H1 (cell line): ENCODE data around the gene GNG11. TPM values are rescaled to one million over a fixed set of nuclear protein-coding genes. Genes with fewer than 3 reads are reported as not detected.

ENCODE experiments used
- CTCF ChIA-PET: fragments of 300-600 bp; sonication (Branson Sonifier 250); formaldehyde crosslinking; loops from one replicate; lab custom pipeline; 2021; ENCODE audit not compliant: partially characterized antibody; lab: Charles Lee
- POLR2A ChIA-PET: fragments of 300-600 bp; sonication (Branson Sonifier 250); formaldehyde crosslinking; loops from one replicate; lab custom pipeline; 2021; ENCODE audit warnings: inconsistent platforms; ENCODE audit not compliant: partially characterized antibody; lab: Charles Lee
- DNase-seq, 2 experiments: peaks; one replicate each; pipeline versions ENCODE4 v3.0.0 to v3.0.0-alpha.2; 2010 to 2022; ENCODE audit warnings: low spot score in 2 of 2, low read depth in 1 of 2, mixed read lengths in 1 of 2
- FAIRE-seq: peaks from 2 replicates; lab custom pipeline; 2011; peaks lifted over from hg19 to GRCh38; lab: Jason Lieb, UNC
- H2AFZ ChIP-seq: 2 replicates; pipeline ENCODE4 v1.8.1; 2012; ENCODE audit warnings: low read length, inconsistent platforms
- H2AK5ac ChIP-seq: 2 replicates; pipeline ENCODE4 v1.6.1; 2013; ENCODE audit warnings: low read depth, low read length
- H2BK120ac ChIP-seq: replicated peaks from 2 replicates; pipeline ENCODE3; 2013; ENCODE audit warnings: low read depth, low read length, inconsistent platforms
- H2BK12ac ChIP-seq: 2 replicates; pipeline ENCODE4 v1.6.1; 2013; ENCODE audit warnings: low read depth, low read length
- H2BK15ac ChIP-seq: 2 replicates; pipeline ENCODE4 v1.6.1; 2013; ENCODE audit warnings: low read length
- H2BK20ac ChIP-seq: 2 replicates; pipeline ENCODE4 v1.6.1; 2013; ENCODE audit warnings: low read length
- H2BK5ac ChIP-seq: 2 replicates; pipeline ENCODE4 v1.6.1; 2013; ENCODE audit warnings: low read depth, low read length
- H3K14ac ChIP-seq: 2 replicates; pipeline ENCODE4 v1.6.1; 2013; ENCODE audit warnings: inconsistent platforms; ENCODE audit not compliant: insufficient read length
- H3K18ac ChIP-seq: 2 replicates; pipeline ENCODE4 v1.6.1; 2013; ENCODE audit warnings: low read length; ENCODE audit errors: extremely low read depth
- H3K23ac ChIP-seq: 2 replicates; pipeline ENCODE4 v1.6.1; 2013; ENCODE audit warnings: inconsistent platforms; ENCODE audit not compliant: insufficient read length
- H3K23me2 ChIP-seq: 2 replicates; pipeline ENCODE4 v1.6.1; 2013; ENCODE audit warnings: low read depth, low read length
- H3K27ac ChIP-seq: 2 replicates; pipeline ENCODE4 v1.6.1; 2011; ENCODE audit warnings: low read depth, low read length, inconsistent platforms
- H3K27me3 ChIP-seq, 4 experiments: replicated peaks in 1 of 4; 1 replicate in 1 of 4; 2 replicates in 3 of 4; pipeline versions ENCODE4 v1.6.1 to v1.8.1; 2011 to 2013; ENCODE audit warnings: low read length in 3 of 4, mild to moderate bottlenecking in 3 of 4, inconsistent platforms in 2 of 4, mixed read lengths in 2 of 4, moderate library complexity in 1 of 4; ENCODE audit not compliant: control insufficient read depth in 3 of 4, insufficient read depth in 3 of 4; ENCODE audit errors: extremely low read depth in 1 of 4
- H3K36me3 ChIP-seq, 4 experiments: 2 replicates each; pipeline versions ENCODE4 v1.6.1 to v1.8.1; 2011 to 2013; ENCODE audit warnings: mild to moderate bottlenecking in 4 of 4, low read length in 3 of 4, moderate library complexity in 2 of 4, control low read depth in 1 of 4, inconsistent platforms in 1 of 4; ENCODE audit not compliant: insufficient read depth in 4 of 4, control insufficient read depth in 2 of 4
- H3K4ac ChIP-seq: replicated peaks from 2 replicates; pipeline ENCODE3; 2013; ENCODE audit warnings: low read length, low read depth, mixed read lengths, inconsistent platforms; ENCODE audit not compliant: insufficient read length
- H3K4me1 ChIP-seq, 4 experiments: replicated peaks in 1 of 4; 1 replicate in 1 of 4; 2 replicates in 3 of 4; pipeline versions ENCODE4 v1.6.1 to v1.8.1; 2011 to 2013; ENCODE audit warnings: low read length in 3 of 4, inconsistent platforms in 2 of 4, mixed read lengths in 1 of 4; ENCODE audit not compliant: insufficient read depth in 4 of 4, control insufficient read depth in 3 of 4
- H3K4me2 ChIP-seq, 2 experiments: 2 replicates each; pipeline versions ENCODE4 v1.6.1 to v1.8.1; 2011 to 2013; ENCODE audit warnings: low read depth in 2 of 2, low read length in 2 of 2, control low read depth in 1 of 2, inconsistent platforms in 1 of 2, mild to moderate bottlenecking in 1 of 2; ENCODE audit not compliant: insufficient read depth in 1 of 2
- H3K4me3 ChIP-seq, 4 experiments: fragments of 200-600, 300-600 bp in 1 of 4; sonication (generic), shearing (Covaris generic), sonication (Bioruptor Twin) in 1 of 4; 2 replicates each; pipeline versions ENCODE4 v1.5.1 to v1.8.1; 2011 to 2016; ENCODE audit warnings: low read length in 4 of 4, low read depth in 3 of 4, control low read depth in 2 of 4, inconsistent platforms in 2 of 4, mild to moderate bottlenecking in 2 of 4, mixed read lengths in 1 of 4, moderate library complexity in 1 of 4; ENCODE audit not compliant: insufficient read depth in 2 of 4; ENCODE audit errors: extremely low read depth in 1 of 4
- H3K56ac ChIP-seq: replicated peaks from 2 replicates; pipeline ENCODE3; 2013; ENCODE audit warnings: low read depth, mild to moderate bottlenecking, mixed read lengths, low read length, inconsistent platforms; ENCODE audit not compliant: insufficient read length
- H3K79me1 ChIP-seq: 2 replicates; pipeline ENCODE4 v1.6.1; 2013; ENCODE audit warnings: low read depth, low read length, control low read depth
- H3K79me2 ChIP-seq, 2 experiments: 2 replicates each; pipeline versions ENCODE4 v1.6.1 to v1.8.1; 2012 to 2013; ENCODE audit warnings: low read length in 2 of 2, mild to moderate bottlenecking in 2 of 2, inconsistent platforms in 1 of 2; ENCODE audit not compliant: insufficient read depth in 2 of 2, control insufficient read depth in 1 of 2
- H3K9ac ChIP-seq, 4 experiments: replicated peaks in 1 of 4; 1 replicate in 1 of 4; 2 replicates in 3 of 4; pipeline versions ENCODE4 v1.6.1 to v1.8.1; 2011 to 2013; ENCODE audit warnings: low read depth in 3 of 4, low read length in 3 of 4, control low read depth in 2 of 4, mild to moderate bottlenecking in 2 of 4, moderate library complexity in 2 of 4, inconsistent platforms in 1 of 4; ENCODE audit errors: extremely low read depth in 1 of 4
- H3K9me3 ChIP-seq, 2 experiments: 2 replicates each; pipeline versions ENCODE4 v1.6.1 to v1.8.1; 2012 to 2013; ENCODE audit warnings: mild to moderate bottlenecking in 2 of 2, moderate library complexity in 2 of 2, control low read depth in 1 of 2, inconsistent platforms in 1 of 2, low read depth in 1 of 2, low read length in 1 of 2, mixed read lengths in 1 of 2; ENCODE audit not compliant: insufficient read depth in 2 of 2
- H4K20me1 ChIP-seq, 2 experiments: replicated peaks in 1 of 2; 2 replicates each; pipeline versions ENCODE3 to v1.8.1; 2011 to 2013; ENCODE audit warnings: inconsistent platforms in 2 of 2, low read length in 2 of 2, mild to moderate bottlenecking in 1 of 2; ENCODE audit not compliant: insufficient read depth in 2 of 2, control insufficient read depth in 1 of 2
- H4K5ac ChIP-seq: 2 replicates; pipeline ENCODE4 v1.6.1; 2013; ENCODE audit warnings: low read length, low read depth, mixed read lengths, inconsistent platforms; ENCODE audit not compliant: insufficient read length
- H4K8ac ChIP-seq: 2 replicates; pipeline ENCODE4 v1.8.0; 2013; ENCODE audit warnings: mild to moderate bottlenecking, moderate library complexity, low read length, inconsistent platforms; ENCODE audit not compliant: insufficient read depth; ENCODE audit errors: extremely low read depth
- H4K91ac ChIP-seq: replicated peaks from 2 replicates; pipeline ENCODE3; 2013; ENCODE audit warnings: low read length, mixed read lengths, inconsistent platforms; ENCODE audit not compliant: insufficient read length
- ATF2 ChIP-seq: IDR thresholded peaks from 2 replicates; pipeline ENCODE4 v1.6.1; 2012; ENCODE audit warnings: low read length, inconsistent platforms
- CBX8 ChIP-seq: fragments of 300-800, 300-1000 bp; sonication (generic); IDR thresholded peaks from 2 replicates; pipeline ENCODE4 v1.7.1; 2016; ENCODE audit warnings: low read depth, low read length, borderline replicate concordance
- EGR1 ChIP-seq: IDR thresholded peaks from 2 replicates; pipeline ENCODE4 v1.6.1; 2011; ENCODE audit warnings: low read depth, low read length, borderline replicate concordance
- GABPA ChIP-seq: IDR thresholded peaks from 2 replicates; pipeline ENCODE4 v1.6.1; 2011; ENCODE audit warnings: mild to moderate bottlenecking, low read length, moderate library complexity, borderline replicate concordance; ENCODE audit not compliant: insufficient read depth
- JUND ChIP-seq: IDR thresholded peaks from 2 replicates; pipeline ENCODE4 v1.6.1; 2011; ENCODE audit warnings: mild to moderate bottlenecking, improper control_type of control experiment, low read length
- PHF8 ChIP-seq: fragments of 200-600 bp; sonication (generic); conservative IDR thresholded peaks from 2 replicates; pipeline ENCODE4 v1.7.1; 2012; ENCODE audit warnings: low read depth, mild to moderate bottlenecking, inconsistent platforms, low read length, moderate library complexity
- POLR2AphosphoS5 ChIP-seq: IDR thresholded peaks from 2 replicates; pipeline ENCODE4 v1.6.1; 2011; ENCODE audit warnings: low read depth, low read length
- POU5F1 ChIP-seq: IDR thresholded peaks from 2 replicates; pipeline ENCODE4 v1.6.1; 2011; ENCODE audit warnings: low read depth, mild to moderate bottlenecking, low read length, moderate library complexity
- RBBP5 ChIP-seq: IDR thresholded peaks from 2 replicates; pipeline ENCODE4 v1.7.1; 2012; ENCODE audit warnings: low read depth, mild to moderate bottlenecking, inconsistent platforms, low read length, moderate library complexity, borderline replicate concordance
- RFX5 ChIP-seq: IDR thresholded peaks from 2 replicates; pipeline ENCODE4 v1.6.1; 2011; ENCODE audit warnings: low read depth, low read length, improper control_type of control experiment, borderline replicate concordance
- SP4 ChIP-seq: IDR thresholded peaks from 2 replicates; pipeline ENCODE4 v1.6.1; 2012; ENCODE audit warnings: low read length, inconsistent platforms
- TAF1 ChIP-seq: IDR thresholded peaks from 2 replicates; pipeline ENCODE4 v1.6.1; 2011; ENCODE audit warnings: mild to moderate bottlenecking, low read depth, low read length
- YY1 ChIP-seq: IDR thresholded peaks from 2 replicates; pipeline ENCODE4 v1.6.1; 2011; ENCODE audit warnings: low read depth, mild to moderate bottlenecking, low read length
- ZNF274 ChIP-seq: IDR thresholded peaks from 2 replicates; pipeline ENCODE4 v1.7.0; 2012; ENCODE audit warnings: low read length, borderline replicate concordance; ENCODE audit errors: extremely low read depth
- WGBS, 2 experiments: shearing (Covaris generic) in 1 of 2; methylation state at CpG; one replicate each; pipeline versions ENCODE4 v1.1.6 to v1.1.7; 2013 to 2015; ENCODE audit warnings: low lambda C conversion rate in 2 of 2, mixed read lengths in 2 of 2, inconsistent platforms in 1 of 2, low coverage in 1 of 2, missing lambda C conversion rate in 1 of 2; ENCODE audit not compliant: insufficient replicate concordance in 2 of 2, insufficient coverage in 1 of 2, insufficient read length in 1 of 2; ENCODE audit errors: extremely low coverage in 1 of 2, missing lambda C conversion rate in 1 of 2; 5-methylcytosine and 5-hydroxymethylcytosine counted together
- polyA plus RNA-seq, 7 experiments: library from polyadenylated mRNA; depleted of rRNA in 3 of 7; stranded (reverse) in 5 of 7; unstranded in 2 of 7; fragments of >200 nt in 5 of 7; fragments of 200-250 nt in 2 of 7; gene quantifications; 1 replicate in 5 of 7; 2 replicates in 1 of 7; 4 replicates in 1 of 7; pipeline versions ENCODE4 v1.2.1 to v1.2.3, GENCODE V29; 2011 to 2013; ENCODE audit warnings: missing spikeins in 2 of 7, mixed read lengths in 2 of 7
- total RNA-seq: library from RNA; stranded (reverse); fragmentation: NEBNext Ultra II Directional; extraction: Animal tissue kit (Norgen Biotek cat#: 25700); gene quantifications from 2 replicates; pipeline ENCODE4 v1.2.1, GENCODE V29; 2021

The GNG11 gene
- total and polyA plus RNA-seq, 2 of the 8 experiments (the other 6 are each of a cell fraction or from before 2014, with no cell fraction given): 0.38 to 1.3 TPM

DNA sequence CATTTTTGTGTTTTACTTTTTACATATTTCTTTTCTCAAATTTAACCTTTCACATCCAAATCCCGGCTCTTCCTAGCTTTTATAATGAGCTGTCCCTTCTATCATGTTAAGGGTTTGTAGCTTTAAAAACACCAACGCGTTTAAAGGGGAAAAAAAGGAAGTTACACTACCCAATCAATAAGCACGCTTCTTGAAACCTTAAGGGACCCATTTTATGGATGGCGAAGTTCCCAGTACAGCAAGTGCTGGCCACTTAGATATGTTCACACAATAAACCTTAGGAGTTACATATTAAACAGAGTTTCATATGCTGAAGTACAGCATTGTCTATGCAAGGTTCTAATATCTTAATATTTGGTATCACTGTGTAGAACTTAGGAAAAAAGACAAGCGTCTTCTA is 1.8 kb downstream of the GNG11 start:
- Histone ChIP-seq H2AK5ac (no peak overlapping the region), H3K56ac (no peak overlapping the region), H2BK12ac (no peak overlapping the region), H3K27ac (no peak overlapping the region), H3K4me1 (peaks cover 0 to 7% (median 2%) of the 10 kb centered on the region in 4 experiments; a peak in 2 of 7 replicates), H3K4me2 (no peak overlapping the region), H3K79me1 (no peaks in the 10 kb centered on the region), H2BK120ac (no peak overlapping the region), H3K9me3 (no peaks in the 10 kb centered on the region), H3K18ac (no peak overlapping the region), H3K27me3 (no peaks in the 10 kb centered on the region), H4K8ac (no peak overlapping the region), H3K9ac (no peak overlapping the region), H2BK20ac (no peak overlapping the region), H3K4me3 (no peak overlapping the region), H2BK5ac (no peak overlapping the region), H2BK15ac (no peak overlapping the region), H4K5ac (no peak overlapping the region), H4K20me1 (no peaks in the 10 kb centered on the region), H3K23me2 (peaks cover 6% of the 10 kb centered on the region; the same call in 1 of the 2 replicates), H3K23ac (no peak overlapping the region), H4K91ac (no peak overlapping the region), H3K36me3 (no peaks in the 10 kb centered on the region), H3K79me2 (no peaks in the 10 kb centered on the region), H2AFZ (no peak overlapping the region), H3K14ac (no peak overlapping the region), H3K4ac (no peak overlapping the region)
- FAIRE-seq (no peak), DNase-seq (no peak)
- ChIA-PET POLR2A (no interaction called here), CTCF (interaction anchor here (1.4 to 2.2 kb wide), 2 partner anchors 9 to 164 kb away, joined by 3 to 6 read pairs; no protein-coding TSS in a partner anchor)
- WGBS, 2 experiments: 87% methylated on average over 6 of the region's 6 CpGs; no CpG with 5 or more reads in 1 of the 2 experiments
- TF ChIP-seq RBBP5: no peak
- no peak for TF ChIP-seq CBX8
- no peak for TF ChIP-seq POU5F1
- TF ChIP-seq ATF2: no peak
- no peak for TF ChIP-seq ZNF274
- no peak for TF ChIP-seq EGR1
- no peak for TF ChIP-seq SP4
- TF ChIP-seq YY1: no peak
- TF ChIP-seq PHF8: no peak
- TF ChIP-seq GABPA: no peak
- TF ChIP-seq RFX5: no peak
- no peak for TF ChIP-seq TAF1
- no peak for TF ChIP-seq JUND
- no peak for TF ChIP-seq POLR2AphosphoS5
